Testis (tissue), 2 donors: Measurements from ENCODE around the gene TMEM63C.

ENCODE experiments used
- POLR2A ChIP-seq: fragments of 450-650 bp; IDR thresholded peaks from one replicate; pipeline ENCODE4 v1.6.1; 2017; ENCODE audit warnings: antibody characterized with exemption, mild to moderate bottlenecking, moderate library complexity
- TF ChIP-seq, protein P1 (sequence below), 3 experiments: fragments of 450-650 bp in 2 of 3; fragments of 200-600 bp in 1 of 3; sonication (generic) in 1 of 3; IDR thresholded peaks; one replicate each; pipeline ENCODE4 v1.5.1; 2016 to 2019; ENCODE audit warnings: antibody characterized with exemption in 3 of 3, mild to moderate bottlenecking in 2 of 3, moderate library complexity in 1 of 3

GRCh38 chr14:77275601-77276017, 94.0 kb downstream of the TMEM63C start:
- TF ChIP-seq, protein P1, sequence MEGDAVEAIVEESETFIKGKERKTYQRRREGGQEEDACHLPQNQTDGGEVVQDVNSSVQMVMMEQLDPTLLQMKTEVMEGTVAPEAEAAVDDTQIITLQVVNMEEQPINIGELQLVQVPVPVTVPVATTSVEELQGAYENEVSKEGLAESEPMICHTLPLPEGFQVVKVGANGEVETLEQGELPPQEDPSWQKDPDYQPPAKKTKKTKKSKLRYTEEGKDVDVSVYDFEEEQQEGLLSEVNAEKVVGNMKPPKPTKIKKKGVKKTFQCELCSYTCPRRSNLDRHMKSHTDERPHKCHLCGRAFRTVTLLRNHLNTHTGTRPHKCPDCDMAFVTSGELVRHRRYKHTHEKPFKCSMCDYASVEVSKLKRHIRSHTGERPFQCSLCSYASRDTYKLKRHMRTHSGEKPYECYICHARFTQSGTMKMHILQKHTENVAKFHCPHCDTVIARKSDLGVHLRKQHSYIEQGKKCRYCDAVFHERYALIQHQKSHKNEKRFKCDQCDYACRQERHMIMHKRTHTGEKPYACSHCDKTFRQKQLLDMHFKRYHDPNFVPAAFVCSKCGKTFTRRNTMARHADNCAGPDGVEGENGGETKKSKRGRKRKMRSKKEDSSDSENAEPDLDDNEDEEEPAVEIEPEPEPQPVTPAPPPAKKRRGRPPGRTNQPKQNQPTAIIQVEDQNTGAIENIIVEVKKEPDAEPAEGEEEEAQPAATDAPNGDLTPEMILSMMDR (IDR thresholded peaks at IDR 0.05) = no peak
- TF ChIP-seq POLR2A = no peak
